HEK293 (cell line): ENCODE measurements around the gene GJB2.

Experiments
- CTCF ChIA-PET: fragments of 350-600 bp; formaldehyde crosslinking; extraction: SDS; loops from one replicate; lab custom pipeline; 2021; ENCODE audit warnings: antibody characterized with exemption; lab: Yijun Ruan, JAX
- POLR2A ChIA-PET: fragments of 300-600 bp; formaldehyde crosslinking; extraction: SDS; loops from one replicate; lab custom pipeline; 2020; ENCODE audit warnings: antibody characterized with exemption, inconsistent platforms; lab: Yijun Ruan, JAX
- H3K27ac ChIP-seq: fragments of 200-500 bp; sonication (Bioruptor generic); 2 replicates; pipeline ENCODE4 v1.5.1; 2014; ENCODE audit warnings: low read depth, low read length, control low read depth, inconsistent platforms; ENCODE audit errors: extremely low read depth
- H3K36me3 ChIP-seq, 2 experiments: fragments of 200-500 bp in 1 of 2; sonication (Bioruptor generic) in 1 of 2; 1 replicate in 1 of 2; 2 replicates in 1 of 2; pipeline ENCODE4 v1.5.1; 2014 to 2017; ENCODE audit warnings: inconsistent platforms in 2 of 2, low read length in 2 of 2; ENCODE audit not compliant: control insufficient read depth in 2 of 2, insufficient read depth in 1 of 2
- H3K4me1 ChIP-seq: fragments of 200-500 bp; sonication (Bioruptor generic); 2 replicates; pipeline ENCODE4 v1.5.1; 2014; ENCODE audit warnings: mild to moderate bottlenecking, low read length, inconsistent platforms; ENCODE audit not compliant: control insufficient read depth, insufficient read depth
- H3K4me3 ChIP-seq: 2 replicates; pipeline ENCODE4 v1.5.1; 2011; ENCODE audit warnings: low read depth, mild to moderate bottlenecking, control low read depth, low read length, moderate library complexity
- H3K9me3 ChIP-seq: fragments of 200-500 bp; sonication (Bioruptor generic); 2 replicates; pipeline ENCODE4 v1.5.1; 2014; ENCODE audit warnings: low read depth, low read length, inconsistent platforms; ENCODE audit not compliant: control insufficient read depth, insufficient read depth
- FEZF1 ChIP-seq: fragments of 450-650 bp; formaldehyde crosslinking; IDR thresholded peaks from 2 replicates; pipeline ENCODE4 v1.5.1; 2016; ENCODE audit warnings: missing biosample characterization, missing genetic modification characterization
- GLI2 ChIP-seq: fragments of 450-650 bp; formaldehyde crosslinking; IDR thresholded peaks from 2 replicates; pipeline ENCODE4; 2017; ENCODE audit warnings: missing biosample characterization, missing genetic modification characterization, low read depth, borderline replicate concordance
- GLI4 ChIP-seq: fragments of 450-650 bp; formaldehyde crosslinking; IDR thresholded peaks from 2 replicates; pipeline ENCODE4 v1.5.1; 2016; ENCODE audit warnings: missing biosample characterization, missing genetic modification characterization
- HIC1 ChIP-seq: fragments of 450-650 bp; formaldehyde crosslinking; IDR thresholded peaks from 2 replicates; pipeline ENCODE4 v1.5.1; 2016; ENCODE audit warnings: missing biosample characterization, missing genetic modification characterization
- KLF17 ChIP-seq: fragments of 450-650 bp; formaldehyde crosslinking; IDR thresholded peaks from 2 replicates; pipeline ENCODE4 v1.5.1; 2016; ENCODE audit warnings: missing biosample characterization, missing genetic modification characterization
- KLF8 ChIP-seq: fragments of 450-650 bp; formaldehyde crosslinking; IDR thresholded peaks from 2 replicates; pipeline ENCODE4 v1.5.1; 2016; ENCODE audit warnings: missing biosample characterization, missing genetic modification characterization
- MYNN ChIP-seq: fragments of 450-650 bp; formaldehyde crosslinking; IDR thresholded peaks from 2 replicates; pipeline ENCODE4 v1.5.1; 2016; ENCODE audit warnings: missing biosample characterization, missing genetic modification characterization, borderline replicate concordance
- PRDM4 ChIP-seq: fragments of 450-650 bp; formaldehyde crosslinking; IDR thresholded peaks from 2 replicates; pipeline ENCODE4 v1.5.1; 2017; ENCODE audit warnings: missing biosample characterization, missing genetic modification characterization
- PRDM6 ChIP-seq: fragments of 450-650 bp; formaldehyde crosslinking; IDR thresholded peaks from 2 replicates; pipeline ENCODE4 v1.5.1; 2017; ENCODE audit warnings: missing biosample characterization, missing genetic modification characterization
- SCRT2 ChIP-seq: fragments of 450-650 bp; formaldehyde crosslinking; IDR thresholded peaks from 2 replicates; pipeline ENCODE4 v1.5.1; 2016; ENCODE audit warnings: missing biosample characterization, missing genetic modification characterization
- SP7 ChIP-seq: fragments of 450-650 bp; formaldehyde crosslinking; IDR thresholded peaks from 2 replicates; pipeline ENCODE4 v1.5.1; 2016; ENCODE audit warnings: missing biosample characterization, missing genetic modification characterization
- TCF7L2 ChIP-seq: IDR thresholded peaks from 2 replicates; pipeline ENCODE4 v1.6.1; 2011; ENCODE audit warnings: low read depth, mild to moderate bottlenecking, inconsistent platforms, low read length, moderate library complexity, borderline replicate concordance
- ZBTB21 ChIP-seq: fragments of 450-650 bp; formaldehyde crosslinking; IDR thresholded peaks from 2 replicates; pipeline ENCODE4 v1.5.1; 2017; ENCODE audit warnings: missing biosample characterization, missing genetic modification characterization
- ZNF19 ChIP-seq: fragments of 450-650 bp; formaldehyde crosslinking; IDR thresholded peaks from 2 replicates; pipeline ENCODE4; 2016; ENCODE audit warnings: missing biosample characterization, missing genetic modification characterization, low read depth
- ZNF324 ChIP-seq: fragments of 450-650 bp; formaldehyde crosslinking; IDR thresholded peaks from 2 replicates; pipeline ENCODE4 v1.5.1; 2016; ENCODE audit warnings: missing biosample characterization, missing genetic modification characterization
- ZNF335 ChIP-seq: fragments of 450-650 bp; formaldehyde crosslinking; conservative IDR thresholded peaks from 2 replicates; pipeline ENCODE4 v1.5.1; 2016; ENCODE audit warnings: missing biosample characterization, missing genetic modification characterization
- ZNF366 ChIP-seq: fragments of 450-650 bp; formaldehyde crosslinking; conservative IDR thresholded peaks from 2 replicates; pipeline ENCODE4 v1.5.1; 2016; ENCODE audit warnings: missing biosample characterization, missing genetic modification characterization
- ZNF654 ChIP-seq: fragments of 450-650 bp; formaldehyde crosslinking; IDR thresholded peaks from 2 replicates; pipeline ENCODE4 v1.5.1; 2016; ENCODE audit warnings: low read depth, missing biosample characterization, missing genetic modification characterization
- ZNF677 ChIP-seq: fragments of 450-650 bp; IDR thresholded peaks from 2 replicates; pipeline ENCODE4 v1.5.0; 2018; ENCODE audit warnings: missing biosample characterization, mild to moderate bottlenecking, missing genetic modification characterization, moderate library complexity
- ZNF704 ChIP-seq: fragments of 450-650 bp; formaldehyde crosslinking; IDR thresholded peaks from 2 replicates; pipeline ENCODE4 v1.5.1; 2016; ENCODE audit warnings: missing biosample characterization, missing genetic modification characterization
- ZNF747 ChIP-seq: fragments of 450-650 bp; formaldehyde crosslinking; IDR thresholded peaks from 2 replicates; pipeline ENCODE4 v1.5.1; 2016; ENCODE audit warnings: missing biosample characterization, missing genetic modification characterization
- ZNF785 ChIP-seq: fragments of 450-650 bp; formaldehyde crosslinking; IDR thresholded peaks from 2 replicates; pipeline ENCODE4 v1.5.1; 2016; ENCODE audit warnings: missing biosample characterization, missing genetic modification characterization
- ZSCAN30 ChIP-seq: fragments of 450-650 bp; IDR thresholded peaks from 2 replicates; pipeline ENCODE4 v1.5.1; 2018; ENCODE audit warnings: missing biosample characterization, mild to moderate bottlenecking, missing genetic modification characterization, moderate library complexity
- ZSCAN5A ChIP-seq: fragments of 450-650 bp; formaldehyde crosslinking; IDR thresholded peaks from 2 replicates; pipeline ENCODE4 v1.5.1; 2016; ENCODE audit warnings: missing biosample characterization, missing genetic modification characterization

Gene GJB2

GRCh38 chr13:20160306-20161274, 32.1 kb downstream of the GJB2 start, which contains the start of gene GJA3 (continued):
- TF ChIP-seq ZSCAN5A = no peak
- no peak for TF ChIP-seq ZNF785 (tag by site-specific recombination)
- no peak for TF ChIP-seq MYNN (tag by site-specific recombination)
- TF ChIP-seq SP7 (tag by site-specific recombination) = peak; percentile 27; the same call in 1 of the 2 replicates

GRCh38 chr13:20159646-20160305, 33.0 kb downstream of the GJB2 start:
- POLR2A ChIA-PET = interaction anchor here (0.7 to 0.9 kb wide), 2 partner anchors 31 to 39 kb away, joined by 3 to 7 read pairs; no protein-coding TSS in a partner anchor
- Histone ChIP-seq H3K36me3 (no peaks in the 10 kb centered on the region), H3K9me3 (no peaks in the 10 kb centered on the region), H3K27ac (no peak overlapping the region), H3K4me1 (no peaks in the 10 kb centered on the region), H3K4me3 (peak overlapping the region; percentile 58)
- CTCF ChIA-PET = interaction anchor here (1.1 to 1.2 kb wide), 2 partner anchors 32 to 126 kb away, joined by 3 to 6 read pairs; no protein-coding TSS in a partner anchor
- TF ChIP-seq ZNF366 (tag by site-specific recombination) (0 out of 2 replicates have a peak, but pooled peaks have one; percentile 9), ZNF324 (no peak), HIC1 (tag by site-specific recombination) (no peak), PRDM6 (tag by site-specific recombination) (peak; percentile 30; the same call in 1 of the 2 replicates), FEZF1 (peak; percentile 34; the same call in 1 of the 2 replicates), GLI2 (tag by site-specific recombination) (no peak), TCF7L2 (no peak), ZNF335 (tag by site-specific recombination) (0 out of 2 replicates have a peak, but pooled peaks have one; percentile 9), PRDM4 (no peak), ZNF704 (tag by site-specific recombination) (no peak), ZNF654 (tag by site-specific recombination) (no peak), KLF17 (no peak), ZNF747 (tag by site-specific recombination) (no peak), KLF8 (no peak), ZSCAN30 (tag by site-specific recombination) (0 out of 2 replicates have a peak, but pooled peaks have one; percentile 23), GLI4 (tag by site-specific recombination) (no peak), ZNF19 (no peak), ZBTB21 (tag by site-specific recombination) (no peak), ZNF677 (no peak), SP7 (tag by site-specific recombination) (peak; percentile 47; the same call in 1 of the 2 replicates), SCRT2 (tag by site-specific recombination) (0 out of 2 replicates have a peak, but pooled peaks have one; percentile 10)
